Left renal cortex interstitium (tissue), 4 donors: Measurements from ENCODE around the gene FEZF1. TPM values are rescaled to one million over a fixed set of nuclear protein-coding genes. Genes with fewer than 3 reads are reported as not detected.

Experiments
- DNase-seq, 4 donors: peaks; one replicate each; pipeline ENCODE4 v3.0.0-alpha.2; 2013; ENCODE audit warnings: low read depth in 4 of 4, low spot score in 2 of 4, missing footprints in 1 of 4
- polyA plus RNA-seq, 4 donors: library from polyadenylated mRNA; unstranded; fragments of 120-200 nt; gene quantifications; one replicate each; pipeline ENCODE4 v1.2.1, GENCODE V29; 2013; ENCODE audit not compliant: insufficient read length in 4 of 4

FEZF1 gene
- not detected for polyA plus RNA-seq

DNA sequence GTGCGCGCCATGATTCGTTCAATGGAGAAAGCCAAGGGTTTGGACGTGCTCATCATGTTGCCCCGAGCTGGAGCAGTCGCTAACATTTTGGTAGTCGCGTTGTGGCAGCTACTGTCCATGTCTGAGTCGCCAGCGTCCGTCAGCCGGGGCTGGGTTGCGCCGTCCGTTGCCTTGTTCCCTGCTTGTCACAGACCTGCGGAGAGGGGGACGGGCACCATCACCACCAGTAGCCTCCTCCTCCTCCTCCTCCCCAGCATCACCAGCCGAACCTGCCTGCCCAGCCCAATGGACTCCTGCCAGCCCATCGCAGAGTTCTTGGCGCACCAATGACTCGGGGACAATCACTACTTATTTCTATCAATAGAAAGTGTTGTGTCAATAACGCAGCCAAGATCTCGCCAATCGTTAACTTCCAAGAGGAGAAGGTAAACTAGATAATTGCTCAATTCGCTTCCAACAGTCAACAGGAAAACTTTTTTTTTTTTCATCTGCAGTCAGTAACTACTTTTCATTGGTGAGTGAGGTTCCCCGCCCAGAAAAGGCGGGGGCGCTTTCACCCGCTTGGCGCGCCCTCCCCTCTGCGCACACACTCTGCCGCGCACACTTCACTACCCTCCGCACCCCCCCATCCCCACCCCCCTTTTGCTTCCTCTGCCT lies at the start of gene FEZF1:
FEZF1 (minus strand) TSS at position 432 of the 657 bp plus-strand sequence; CDS start at position 119, 313 bp downstream.
- no peak for DNase-seq

DNA sequence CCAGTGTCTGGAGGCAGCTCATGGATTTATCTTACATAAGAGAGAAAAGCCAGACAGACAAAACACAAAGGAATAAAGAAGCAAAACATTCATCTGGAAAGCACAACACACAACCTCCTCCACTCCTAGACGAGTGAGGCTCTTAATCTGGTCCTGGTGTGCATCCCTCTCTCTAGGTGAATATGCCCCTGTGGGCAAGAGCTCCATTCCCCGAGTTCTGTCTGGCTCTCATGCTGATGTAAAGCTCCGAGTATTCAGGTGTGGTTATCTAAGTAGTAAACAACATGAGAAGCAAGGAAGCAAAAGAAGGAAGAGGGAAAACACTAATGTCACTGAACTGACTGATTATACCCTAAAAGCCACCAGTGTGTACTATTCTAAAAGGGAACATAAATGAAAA lies 47.9 kb upstream of the FEZF1 start:
- no peak for DNase-seq

DNA sequence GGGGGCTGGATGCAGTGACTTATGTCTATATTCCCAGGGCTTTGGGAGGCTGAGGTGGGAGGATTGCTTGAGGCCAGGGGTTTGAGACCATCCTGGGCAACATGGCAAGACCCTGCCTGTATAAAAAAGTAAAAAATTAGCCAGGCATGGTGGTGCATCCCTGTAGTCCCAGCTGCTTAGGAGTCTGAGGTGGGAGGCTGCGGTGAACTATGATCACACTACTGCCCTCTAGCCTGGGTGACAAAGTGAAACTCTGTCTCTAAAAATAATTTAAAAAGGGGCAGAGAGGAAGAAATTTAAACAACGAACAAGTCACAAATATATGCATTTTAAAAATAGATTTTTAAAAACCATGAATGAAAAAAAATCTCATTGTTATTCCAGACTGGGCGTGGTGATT lies 46.2 kb upstream of the FEZF1 start:
- DNase-seq = no peak

DNA sequence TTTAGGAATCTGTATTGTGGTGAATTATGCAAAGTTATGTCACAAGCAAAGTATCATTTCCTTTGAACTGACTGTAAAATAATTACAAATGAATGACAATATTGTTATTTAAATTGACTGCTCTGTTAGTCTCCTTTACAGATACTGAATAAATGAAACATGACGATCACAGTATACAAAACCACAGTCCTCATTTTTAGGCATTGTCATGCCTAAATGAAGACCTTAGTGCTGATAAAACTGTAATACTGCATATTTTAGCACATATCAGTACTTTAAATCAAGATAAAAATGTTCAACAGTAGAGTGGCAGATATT lies 39.7 kb upstream of the FEZF1 start:
- no peak for DNase-seq

DNA sequence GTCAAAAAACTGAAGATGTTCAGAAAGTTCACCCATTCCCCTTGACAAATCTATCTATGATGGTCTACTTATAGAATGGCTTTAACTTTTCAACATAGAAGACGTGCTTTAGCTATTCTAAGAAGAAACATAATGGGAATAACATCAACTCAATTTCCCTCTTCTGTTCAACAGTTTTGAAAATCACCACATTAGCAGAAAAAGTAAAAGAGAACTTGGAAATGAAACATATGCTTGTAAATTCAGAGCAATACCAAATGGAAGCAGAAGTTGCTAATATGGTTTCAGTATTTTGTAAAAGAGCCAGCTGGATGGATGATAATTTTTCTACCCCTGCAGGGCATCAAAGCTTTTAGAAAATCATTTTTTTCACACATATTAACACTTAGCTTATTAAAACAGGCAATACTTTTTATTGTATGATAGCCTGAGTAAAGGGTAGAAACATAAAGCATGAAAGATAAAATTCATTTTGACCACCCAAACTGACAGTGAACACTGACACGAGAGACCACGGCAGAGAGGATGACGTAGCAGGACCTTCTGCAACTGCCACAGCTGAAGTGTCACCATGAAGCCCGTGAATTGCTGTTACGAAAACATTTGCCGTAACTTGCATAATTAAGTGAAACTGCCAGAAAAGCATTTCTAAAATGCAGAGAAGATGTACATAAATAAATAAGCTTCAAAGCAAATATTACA lies 39.2 kb upstream of the FEZF1 start:
- DNase-seq = no peak

DNA sequence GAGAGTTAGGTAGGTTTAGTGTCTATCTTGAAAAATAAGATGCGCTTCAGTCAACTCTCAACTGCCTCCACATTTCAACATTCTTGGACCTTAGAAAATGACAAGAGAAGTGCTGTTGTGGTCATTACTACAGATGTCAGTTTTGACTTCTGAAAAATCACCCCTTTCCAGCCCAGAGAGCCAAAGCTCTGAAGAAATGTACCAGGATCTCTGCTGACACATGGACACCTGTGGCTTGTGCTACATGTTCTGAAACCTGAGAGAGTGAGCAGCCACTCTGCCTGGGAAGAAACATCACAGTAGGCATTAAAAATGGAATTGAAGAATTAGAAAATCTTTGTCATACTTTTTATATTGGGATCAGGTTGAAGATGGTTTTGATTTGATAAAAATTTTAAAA lies 35.9 kb upstream of the FEZF1 start:
- no peak for DNase-seq

DNA sequence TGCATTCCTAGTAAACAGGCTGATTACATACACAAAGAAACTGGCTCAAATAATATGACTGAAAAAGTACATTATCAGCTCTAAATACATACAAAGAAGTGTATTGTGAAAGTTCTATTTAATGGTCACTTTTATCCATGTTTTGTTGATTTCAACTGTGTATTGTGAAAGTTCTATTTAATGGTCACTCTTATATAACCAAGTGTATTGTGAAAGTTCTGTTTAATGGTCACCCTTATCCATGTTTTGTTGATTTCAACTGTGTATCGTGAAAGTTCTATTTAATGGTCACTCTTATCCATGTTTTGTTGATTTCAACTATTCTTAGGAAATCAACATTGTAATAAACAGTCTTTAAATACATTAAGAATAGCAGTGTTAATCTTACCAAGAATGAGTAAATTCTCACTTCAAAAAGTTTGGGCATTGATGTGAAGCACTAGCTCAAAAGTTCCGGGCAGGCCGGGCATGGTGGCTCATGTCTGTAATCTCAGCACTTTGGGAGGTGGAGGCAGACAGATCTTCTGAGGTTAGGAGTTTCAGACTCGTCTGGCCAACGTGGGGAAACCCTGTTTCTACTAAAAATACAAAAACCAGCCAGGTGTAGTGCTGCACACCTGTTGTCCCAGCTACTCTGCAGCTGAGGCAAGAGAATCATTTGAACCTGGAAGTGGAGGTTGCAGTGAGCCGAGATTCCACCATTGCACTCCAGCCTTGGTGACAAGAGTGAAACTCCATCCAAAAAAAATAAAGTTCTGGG lies 34.8 kb upstream of the FEZF1 start:
- no peak for DNase-seq

DNA sequence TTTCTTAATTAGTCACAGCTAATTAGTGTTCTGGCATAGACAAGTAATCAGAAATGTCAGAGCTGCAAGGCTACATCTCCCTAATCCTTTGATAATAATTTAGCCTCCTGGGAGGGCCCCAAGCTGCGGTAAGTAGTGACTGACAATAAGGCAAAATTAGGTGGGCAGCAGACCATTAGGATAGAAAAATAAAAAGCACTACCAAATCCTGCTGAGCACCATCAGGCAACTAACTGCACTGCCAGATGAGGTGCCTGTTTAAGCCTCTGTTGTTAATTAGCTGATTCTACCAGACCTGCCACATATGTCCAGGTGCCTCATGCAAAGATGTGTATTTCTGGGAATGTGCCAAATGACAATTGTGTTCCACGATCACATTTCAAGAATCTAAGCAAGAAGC lies 32.5 kb upstream of the FEZF1 start:
- DNase-seq = no peak

DNA sequence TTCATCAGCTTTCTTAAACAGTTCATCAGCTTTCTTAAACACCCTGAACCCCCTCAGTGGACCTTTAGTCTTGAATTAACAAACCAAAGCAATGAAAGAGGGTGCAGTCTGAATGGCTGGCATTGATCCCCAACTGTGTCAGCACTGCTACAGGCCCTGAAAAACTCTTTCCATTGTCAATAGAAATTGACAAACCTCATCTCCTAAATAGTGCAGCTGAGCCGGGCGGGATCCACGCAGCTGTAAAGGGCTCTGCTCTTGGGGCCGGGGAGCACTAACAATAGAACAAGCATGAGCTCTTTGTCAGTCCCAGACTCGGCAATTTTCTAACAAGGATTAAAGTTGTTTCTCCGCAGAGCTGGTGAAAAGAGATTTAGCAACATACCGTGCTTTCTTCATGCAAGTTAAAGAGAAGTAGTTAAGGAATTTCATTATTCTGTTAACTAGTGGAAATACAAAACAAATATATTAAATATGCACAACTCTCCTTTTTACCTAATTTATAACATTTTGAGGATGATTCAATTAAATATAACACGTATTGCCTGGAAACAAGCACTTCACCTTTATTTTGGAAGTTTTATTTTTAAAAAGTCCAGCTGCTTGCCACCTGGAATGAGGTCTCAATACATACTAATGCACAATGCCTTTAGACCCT lies 24.7 kb upstream of the FEZF1 start:
- DNase-seq = no peak

DNA sequence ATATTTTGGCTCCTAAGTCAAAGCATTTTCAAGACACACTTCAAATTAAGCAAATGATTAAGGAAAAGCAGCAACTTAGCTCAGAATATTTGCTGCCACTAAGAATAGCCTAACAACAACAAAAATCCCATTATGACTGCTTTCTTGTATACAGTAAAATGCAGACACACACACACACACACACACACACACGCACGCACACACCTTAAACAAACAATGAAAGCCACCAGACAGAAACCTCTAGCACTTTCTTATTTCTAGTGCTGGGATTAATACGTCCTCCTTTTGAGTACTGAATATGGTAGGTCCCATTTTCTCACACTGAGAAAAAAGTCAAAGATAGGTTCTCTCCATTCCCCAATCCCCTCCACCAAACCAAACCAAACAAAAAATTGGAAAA lies 23.4 kb upstream of the FEZF1 start:
- DNase-seq = no peak

DNA sequence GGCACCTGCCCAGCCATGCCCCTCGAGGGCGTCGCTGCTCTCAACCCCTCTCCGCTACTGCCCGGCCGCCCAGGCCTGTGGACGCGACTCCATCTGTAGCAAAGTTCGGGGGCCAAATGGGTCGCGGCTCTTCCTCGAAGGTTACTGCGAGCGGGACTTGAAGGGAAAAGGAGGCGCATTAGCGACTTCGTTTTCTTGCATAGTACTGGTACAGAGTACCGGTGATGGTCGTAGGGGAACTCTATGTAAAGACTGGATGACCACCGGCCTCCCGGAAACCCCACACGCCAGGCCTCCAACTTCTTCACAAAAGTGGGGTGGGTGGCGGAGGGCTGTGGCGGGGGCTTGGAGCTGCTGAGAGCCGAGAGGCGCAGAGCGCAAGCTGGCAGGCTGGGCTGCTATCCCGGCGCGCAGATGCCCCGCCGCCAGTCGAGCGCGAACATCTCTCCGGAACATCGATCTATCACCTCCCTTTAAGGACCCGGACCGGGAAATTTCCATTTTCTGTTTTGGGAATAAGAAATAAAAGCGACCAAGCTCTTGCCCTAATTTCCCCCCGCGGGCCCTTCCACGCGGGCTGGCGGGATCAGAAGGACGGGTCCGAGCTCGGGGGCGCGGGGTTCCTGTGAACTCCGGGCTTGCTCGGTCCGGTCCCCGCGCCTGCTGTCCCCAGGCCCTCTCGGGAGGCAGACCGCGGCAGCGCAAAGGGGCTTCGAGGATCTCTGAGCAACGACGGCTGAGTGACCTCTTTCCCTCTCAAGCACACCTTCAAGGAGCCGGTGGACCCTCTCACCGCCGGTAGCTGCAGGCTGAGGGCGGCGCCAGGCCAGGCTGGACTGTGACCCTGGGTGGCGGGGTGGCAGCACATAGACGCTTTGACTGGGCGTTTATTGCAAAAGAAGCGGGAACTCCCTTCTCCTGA lies 12.2 kb upstream of the FEZF1 start:
- no peak for DNase-seq

DNA sequence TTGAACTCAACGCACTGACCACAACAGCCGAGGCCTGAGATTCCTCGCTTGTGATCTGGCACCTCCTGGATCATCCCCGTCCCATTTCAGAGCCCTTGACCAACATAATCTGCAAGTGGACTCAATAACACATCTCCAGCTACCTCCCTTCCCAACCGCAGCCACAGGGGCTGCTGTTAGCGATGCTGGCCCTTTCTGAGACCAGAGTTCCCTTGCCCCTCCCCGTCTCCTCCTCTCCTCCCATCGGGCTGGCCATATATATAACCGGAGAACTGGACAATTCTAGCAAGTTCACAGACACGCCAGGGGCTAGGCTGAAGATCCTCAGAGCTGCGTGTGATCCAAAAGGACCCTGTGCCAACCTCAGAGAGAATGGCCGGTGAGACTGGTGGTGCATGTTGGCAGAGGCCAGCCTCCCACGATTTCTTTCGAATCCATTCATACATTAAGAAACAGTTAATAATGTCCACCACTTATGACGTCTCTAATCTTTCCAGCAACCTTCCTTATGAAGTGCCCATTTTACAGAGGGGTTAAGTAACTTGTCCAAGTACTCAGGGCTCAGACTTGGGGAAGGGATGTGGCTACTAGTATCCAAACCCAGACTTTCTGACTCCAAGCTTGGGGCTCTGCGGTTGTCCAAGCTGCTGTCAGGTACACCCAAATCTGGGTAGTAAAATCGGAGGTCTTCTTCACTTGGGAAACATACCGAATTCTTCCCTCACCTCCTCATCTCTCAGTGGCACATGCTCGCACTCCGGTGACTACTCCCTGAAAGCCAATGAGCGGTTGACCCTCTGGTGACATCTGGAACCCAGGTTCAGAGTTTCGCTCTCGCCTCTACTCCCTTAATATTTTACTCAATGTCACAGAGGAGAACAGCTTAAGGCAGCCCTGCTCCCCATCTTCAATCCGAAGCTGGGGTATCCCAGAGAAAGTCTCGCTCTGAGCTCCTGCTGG lies 11.2 kb upstream of the FEZF1 start:
- DNase-seq = no peak

DNA sequence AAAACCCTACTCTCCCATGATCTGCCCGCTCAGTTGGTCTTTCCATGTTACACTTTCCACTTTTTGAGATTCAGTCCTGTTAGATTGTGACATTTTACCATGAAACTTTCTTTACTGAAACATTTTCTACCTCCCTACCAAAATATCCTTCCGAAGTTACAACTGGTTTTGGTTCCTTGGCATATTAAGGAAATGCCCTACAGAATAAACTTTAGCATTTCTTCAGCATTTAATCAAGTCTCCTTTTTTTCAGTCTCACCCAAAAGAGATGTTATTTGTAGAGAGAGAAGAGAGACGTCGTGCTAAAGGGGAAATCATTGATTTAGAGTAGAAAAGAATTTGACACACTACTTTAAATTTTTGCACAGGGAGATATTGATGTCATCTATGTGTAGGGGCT lies 9.7 kb upstream of the FEZF1 start:
- peak in 1 of 4 donors; percentile 13 for DNase-seq

DNA sequence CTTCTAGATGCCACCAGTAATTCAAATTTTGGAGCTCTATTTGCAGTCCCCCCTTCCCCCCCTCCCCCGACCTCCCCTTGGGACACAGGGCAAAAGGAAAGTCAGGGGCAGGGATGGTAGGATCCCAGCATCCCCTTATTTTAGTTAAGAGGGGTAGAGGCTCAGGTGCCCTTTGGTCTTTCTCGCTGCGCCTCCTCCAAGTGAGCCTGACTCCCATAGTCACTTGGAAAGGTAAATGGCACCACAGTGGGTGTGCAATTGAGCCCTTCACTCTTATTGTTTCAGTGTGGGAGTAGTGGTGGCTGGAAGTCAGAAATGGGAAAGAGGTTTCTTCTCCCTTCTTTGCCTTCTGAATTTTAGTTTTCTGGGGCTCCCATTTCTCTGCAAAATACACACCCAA lies 8.2 kb upstream of the FEZF1 start:
- DNase-seq = no peak

DNA sequence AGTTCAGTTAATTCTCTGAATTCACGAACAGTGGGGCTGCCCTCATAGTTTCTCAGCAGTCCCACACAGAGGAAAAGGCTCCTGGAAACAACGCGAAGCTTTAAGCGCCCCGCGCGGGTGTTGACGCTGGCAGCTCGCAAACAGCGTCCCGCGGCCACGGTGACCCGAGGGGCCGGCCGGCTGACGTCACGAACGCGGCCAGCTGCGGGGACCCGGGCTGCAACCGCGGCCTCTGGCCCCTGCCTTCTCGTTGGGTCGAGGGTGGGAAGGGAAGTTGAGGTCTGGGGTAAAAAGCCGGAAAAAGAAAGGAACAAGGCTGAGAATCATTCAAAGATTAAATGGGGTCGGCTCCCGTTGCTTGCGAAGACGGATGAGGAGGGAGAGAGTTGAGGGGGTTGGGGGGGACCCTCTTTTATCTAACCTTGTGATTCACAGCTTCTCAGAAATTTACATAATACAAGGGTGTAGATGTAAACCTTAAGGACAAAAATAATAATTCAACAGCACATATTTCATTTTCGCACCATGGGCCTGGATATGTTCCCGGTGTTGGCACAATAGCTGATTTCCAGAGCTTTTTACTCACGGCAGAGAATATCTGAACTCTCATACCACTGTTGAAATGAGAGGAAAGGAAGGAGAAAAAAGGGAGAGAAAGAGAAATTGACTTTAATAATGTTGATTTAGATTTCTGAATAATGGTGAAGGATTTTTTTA lies 7.3 kb upstream of the FEZF1 start:
- peak in 1 of 4 donors; percentile 27 for DNase-seq

DNA sequence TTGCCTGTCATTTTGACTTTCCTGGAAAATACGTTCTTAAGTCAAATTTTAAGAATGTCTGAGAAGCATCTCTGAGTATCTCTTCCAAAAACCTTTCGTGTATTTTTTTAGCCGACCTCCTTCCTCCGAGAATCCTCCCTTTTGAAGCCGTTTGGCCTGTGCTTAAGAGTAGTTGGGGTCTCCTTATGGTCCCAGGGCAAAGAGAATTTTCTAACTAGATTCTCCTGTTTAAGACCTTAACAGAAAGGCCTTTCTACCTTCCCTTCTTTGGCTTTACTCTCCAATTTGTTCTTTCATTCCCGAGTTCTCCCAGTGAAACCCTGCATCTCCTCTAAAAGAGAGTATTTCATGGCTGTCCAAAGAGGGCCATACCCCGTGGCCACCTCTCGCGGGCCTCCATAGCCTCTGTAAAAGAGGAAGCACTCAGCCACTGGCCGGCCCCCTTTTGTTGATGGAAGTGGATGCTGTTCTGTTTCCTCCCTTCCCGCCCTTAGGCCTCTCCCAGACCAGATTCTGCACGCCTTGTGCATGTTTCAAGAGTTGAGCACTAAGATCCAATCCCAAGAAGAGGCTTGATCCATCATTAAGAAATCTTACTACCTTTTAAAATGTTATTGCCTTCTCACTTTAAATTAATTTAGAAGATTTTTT lies 6.6 kb upstream of the FEZF1 start:
- DNase-seq = peak in 1 of 4 donors; percentile 23

DNA sequence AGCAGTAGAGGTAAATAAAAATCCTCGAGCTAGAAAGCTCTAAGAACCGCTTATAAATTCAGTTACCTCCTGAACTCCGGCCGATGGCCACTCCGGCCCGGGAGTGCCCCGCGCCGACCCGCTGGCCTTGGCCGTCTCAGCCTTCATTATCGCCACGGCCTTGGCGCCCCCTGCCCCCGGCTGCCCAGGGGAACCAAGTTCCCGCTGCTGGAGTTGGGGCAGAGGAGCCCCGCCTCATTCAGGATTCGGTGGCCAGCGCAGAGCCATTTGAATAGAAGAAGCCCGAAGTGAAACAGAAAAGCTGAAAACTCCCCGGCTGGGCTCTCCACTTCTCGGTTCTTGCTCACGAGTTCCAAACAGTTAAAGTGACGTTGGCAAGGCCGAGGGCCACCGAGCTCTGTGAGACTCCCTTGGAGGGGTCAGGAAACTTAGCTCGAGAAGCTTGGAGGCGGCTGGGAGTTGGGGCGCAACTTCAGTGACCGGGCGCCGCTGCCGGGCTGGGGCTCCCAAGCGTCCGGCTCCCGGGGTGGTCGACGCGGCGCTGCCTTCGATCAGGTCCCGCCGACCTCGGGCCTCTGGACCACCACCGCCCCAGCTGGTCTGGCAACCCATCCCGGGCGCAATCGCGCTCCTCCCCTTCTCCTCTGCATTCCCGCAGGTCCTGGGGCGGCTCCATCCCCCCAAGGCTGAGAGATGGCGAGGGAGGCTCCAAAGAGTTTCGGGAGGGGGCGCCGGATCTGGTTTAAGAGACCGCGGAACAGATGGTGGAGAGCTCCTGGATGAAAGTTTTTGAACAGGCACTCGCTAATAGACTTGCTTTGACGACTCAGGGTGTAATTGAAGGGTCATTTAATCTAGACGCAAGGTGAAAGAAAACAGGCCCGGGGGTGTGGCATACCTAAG lies 5.8 kb upstream of the FEZF1 start:
- peak in 1 of 4 donors; percentile 37 for DNase-seq
